ENCODE results near the gene FDX2. TPM values are rescaled to one million over a fixed set of nuclear protein-coding genes. Genes with fewer than 3 reads are reported as not detected.

FDX2 gene
- total RNA-seq, 4 donors from 2014 or later, result 9.1 to 32.0 (median 21.9) TPM

DNA sequence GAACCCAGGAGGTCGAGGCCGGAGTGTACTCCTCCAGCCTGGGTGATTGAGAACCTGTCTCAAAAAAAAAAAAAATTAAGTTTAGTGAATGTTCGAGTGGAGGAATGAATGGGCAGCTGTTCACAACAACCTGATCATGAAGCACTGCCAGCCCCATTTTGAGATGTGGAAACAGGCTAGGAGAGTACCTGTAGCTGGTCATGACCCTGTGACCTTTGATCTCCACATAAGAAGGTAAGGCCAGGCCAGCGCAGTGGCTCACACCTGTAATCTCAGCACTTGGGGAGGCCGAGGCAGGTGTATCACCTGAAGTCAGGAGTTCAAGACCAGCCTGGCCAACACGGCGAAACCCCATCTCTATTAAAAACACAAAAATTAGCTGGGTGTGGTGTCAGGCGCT is 9.9 kb upstream of the FDX2 start:
- no peak overlapping the region for H3K4me3 ChIP-seq
- no peak for ATAC-seq
- no peak for TF ChIP-seq POLR2A (IDR thresholded peaks at IDR 0.05)
- TF ChIP-seq, protein P1, sequence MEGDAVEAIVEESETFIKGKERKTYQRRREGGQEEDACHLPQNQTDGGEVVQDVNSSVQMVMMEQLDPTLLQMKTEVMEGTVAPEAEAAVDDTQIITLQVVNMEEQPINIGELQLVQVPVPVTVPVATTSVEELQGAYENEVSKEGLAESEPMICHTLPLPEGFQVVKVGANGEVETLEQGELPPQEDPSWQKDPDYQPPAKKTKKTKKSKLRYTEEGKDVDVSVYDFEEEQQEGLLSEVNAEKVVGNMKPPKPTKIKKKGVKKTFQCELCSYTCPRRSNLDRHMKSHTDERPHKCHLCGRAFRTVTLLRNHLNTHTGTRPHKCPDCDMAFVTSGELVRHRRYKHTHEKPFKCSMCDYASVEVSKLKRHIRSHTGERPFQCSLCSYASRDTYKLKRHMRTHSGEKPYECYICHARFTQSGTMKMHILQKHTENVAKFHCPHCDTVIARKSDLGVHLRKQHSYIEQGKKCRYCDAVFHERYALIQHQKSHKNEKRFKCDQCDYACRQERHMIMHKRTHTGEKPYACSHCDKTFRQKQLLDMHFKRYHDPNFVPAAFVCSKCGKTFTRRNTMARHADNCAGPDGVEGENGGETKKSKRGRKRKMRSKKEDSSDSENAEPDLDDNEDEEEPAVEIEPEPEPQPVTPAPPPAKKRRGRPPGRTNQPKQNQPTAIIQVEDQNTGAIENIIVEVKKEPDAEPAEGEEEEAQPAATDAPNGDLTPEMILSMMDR (IDR thresholded peaks at IDR 0.05 in 4 of 5, conservative IDR thresholded peaks at IDR 0.05 in 1 of 5), result no peak
- H3K9me3 ChIP-seq, result no peaks in the 10 kb centered on the region
- peaks cover 0 to 98% of the 10 kb centered on the region in 2 donors for H3K36me3 ChIP-seq
- intact Hi-C loops (cut with DNase I; ENCODE audit: low total_unique reads) (no loop called here), in situ Hi-C loops (cut with MboI; ENCODE audit: low sequenced_read_pairs in 4 of 4) (no loop called here)
- no peaks in the 10 kb centered on the region for H3K27me3 ChIP-seq
- no peak for DNase-seq
- H3K4me1 ChIP-seq, result no peaks in the 10 kb centered on the region
- no peak overlapping the region for H3K27ac ChIP-seq

DNA sequence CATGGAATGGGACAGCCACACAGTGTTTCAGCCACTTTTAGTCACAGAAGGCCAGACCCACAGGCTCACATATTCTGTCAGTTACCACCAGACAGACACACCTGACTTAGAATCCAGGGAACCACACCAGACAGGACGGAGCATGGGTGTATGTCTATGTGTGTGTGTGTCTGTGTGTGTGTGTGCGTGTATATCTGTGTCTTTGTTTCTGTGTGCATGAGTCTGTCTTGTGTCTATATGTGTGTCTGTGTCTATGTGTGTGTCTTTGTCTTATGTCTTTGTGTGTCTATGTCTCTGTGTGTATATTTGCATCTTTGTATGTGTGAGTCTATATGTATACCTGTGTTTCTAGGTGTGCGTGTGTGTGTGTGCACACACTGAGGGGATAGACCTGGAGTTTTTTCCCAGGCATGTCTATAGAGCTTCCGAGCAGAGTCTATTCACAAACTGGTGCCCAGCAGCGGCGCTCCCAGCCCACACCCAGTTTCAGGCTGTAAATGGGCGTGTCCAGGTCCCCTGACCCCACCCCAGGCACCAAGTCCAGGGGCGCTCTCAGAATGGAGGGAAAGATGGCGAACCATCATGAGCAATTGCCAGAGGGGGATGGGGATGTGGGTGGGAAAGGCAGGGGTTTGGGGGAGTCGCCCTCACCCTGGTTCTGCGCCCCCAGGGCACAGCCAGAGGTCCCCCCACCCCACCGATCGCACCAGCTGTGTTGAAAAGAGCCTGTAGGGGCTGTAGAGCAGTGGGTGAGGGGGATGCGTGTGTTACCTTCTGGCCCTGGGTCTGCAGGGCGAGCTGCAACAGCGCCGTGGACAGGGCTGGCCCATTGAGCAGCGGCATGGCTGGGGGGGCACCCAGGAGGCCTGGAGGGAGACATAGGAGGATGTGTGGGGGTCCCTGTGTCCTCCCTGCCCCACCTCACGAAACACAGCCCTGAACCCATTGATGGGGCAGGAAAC is 6.3 kb upstream of the FDX2 start:
- no peak for TF ChIP-seq POLR2A (IDR thresholded peaks at IDR 0.05)
- TF ChIP-seq, protein P1 (IDR thresholded peaks at IDR 0.05 in 4 of 5, conservative IDR thresholded peaks at IDR 0.05 in 1 of 5), result no peak
- in situ Hi-C loops (cut with MboI; ENCODE audit: low sequenced_read_pairs in 4 of 4), result no loop called here
- peaks cover 0 to 98% of the 10 kb centered on the region in 2 donors for H3K36me3 ChIP-seq
- DNase-seq, result no peak
- intact Hi-C loops (cut with DNase I; ENCODE audit: low total_unique reads), result no loop called here
- H3K27me3 ChIP-seq, result no peaks in the 10 kb centered on the region
- ATAC-seq, result no peak
- H3K27ac ChIP-seq, result no peak overlapping the region
- H3K9me3 ChIP-seq, result no peaks in the 10 kb centered on the region
- no peak overlapping the region for H3K4me3 ChIP-seq
- H3K4me1 ChIP-seq, result no peaks in the 10 kb centered on the region

DNA sequence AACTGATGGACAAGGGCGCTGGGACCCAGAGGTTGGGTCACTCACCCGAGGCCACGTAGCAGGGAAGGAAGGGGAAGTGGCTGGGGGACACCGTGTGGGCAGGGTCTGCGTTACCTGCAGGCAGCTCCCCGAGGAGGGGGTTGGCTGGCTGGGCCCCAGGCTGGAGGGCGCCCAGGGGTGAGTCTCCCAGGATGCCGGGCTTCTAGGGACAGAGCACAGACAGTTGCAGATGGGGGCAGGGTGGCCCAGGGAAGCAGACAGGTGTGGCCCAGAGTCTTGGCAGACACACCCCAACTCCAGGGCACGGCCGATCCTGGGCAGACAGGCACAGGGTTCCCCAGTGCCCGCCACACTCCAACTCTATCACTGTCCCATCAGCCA is 5.6 kb upstream of the FDX2 start:
- DNase-seq, result no peak
- H3K27ac ChIP-seq, result no peak overlapping the region
- no peak for ATAC-seq
- no peak overlapping the region for H3K4me3 ChIP-seq
- intact Hi-C loops (cut with DNase I; ENCODE audit: low total_unique reads) (no loop called here), in situ Hi-C loops (cut with MboI; ENCODE audit: low sequenced_read_pairs in 4 of 4) (no loop called here)
- no peaks in the 10 kb centered on the region for H3K4me1 ChIP-seq
- H3K27me3 ChIP-seq, result no peaks in the 10 kb centered on the region
- TF ChIP-seq, protein P1 (IDR thresholded peaks at IDR 0.05 in 4 of 5, conservative IDR thresholded peaks at IDR 0.05 in 1 of 5), result no peak
- no peak for TF ChIP-seq POLR2A (IDR thresholded peaks at IDR 0.05)
- peaks cover 0 to 97% of the 10 kb centered on the region in 2 donors for H3K36me3 ChIP-seq
- no peaks in the 10 kb centered on the region for H3K9me3 ChIP-seq

DNA sequence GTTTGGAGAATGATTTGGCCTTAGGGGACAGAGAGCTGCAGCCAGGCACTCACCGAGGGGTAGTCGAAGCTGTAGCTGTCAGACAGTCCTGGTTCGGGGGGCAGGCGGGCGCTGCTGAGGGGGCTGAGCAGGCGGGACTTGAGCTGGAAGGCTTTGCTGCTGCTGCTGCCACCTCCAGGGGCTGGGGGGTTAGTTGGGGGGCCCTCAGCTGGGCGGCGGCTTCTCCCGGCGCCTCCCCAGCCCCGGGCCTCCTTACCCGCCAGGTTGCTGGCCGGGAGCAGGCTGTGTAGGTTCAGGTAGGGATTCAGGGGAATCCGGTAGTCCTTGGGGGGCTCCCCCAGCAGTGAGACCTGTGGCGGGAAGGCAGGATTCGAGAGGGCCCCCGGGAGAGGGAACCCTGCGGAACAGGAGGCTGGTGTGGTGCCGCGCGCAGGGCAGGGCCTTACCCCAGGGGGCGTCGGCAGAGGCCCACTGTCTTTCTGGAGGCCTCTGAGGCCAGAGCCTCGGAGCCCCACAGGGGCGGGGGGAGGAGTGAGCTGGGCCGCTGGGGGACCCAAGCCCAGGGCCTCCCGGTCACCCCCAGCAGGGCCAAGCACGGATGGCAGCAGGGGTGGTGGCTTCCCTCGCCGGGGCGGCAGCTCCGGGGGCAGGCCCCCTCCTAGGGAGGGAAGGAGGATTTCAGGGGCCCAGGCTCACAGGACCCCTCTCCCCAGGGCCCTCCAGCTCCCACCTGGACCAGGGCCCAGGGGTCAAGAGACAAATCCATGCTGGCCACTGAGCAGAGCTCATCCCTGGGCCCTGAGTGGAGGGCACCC is 5.0 kb upstream of the FDX2 start:
- no peak overlapping the region for H3K4me3 ChIP-seq
- in situ Hi-C loops (cut with MboI; ENCODE audit: low sequenced_read_pairs in 4 of 4) (no loop called here), intact Hi-C loops (cut with DNase I; ENCODE audit: low total_unique reads) (no loop called here)
- peaks cover 0 to 91% of the 10 kb centered on the region in 2 donors for H3K36me3 ChIP-seq
- no peak for ATAC-seq
- no peaks in the 10 kb centered on the region for H3K9me3 ChIP-seq
- no peaks in the 10 kb centered on the region for H3K27me3 ChIP-seq
- TF ChIP-seq, protein P1 (IDR thresholded peaks at IDR 0.05 in 4 of 5, conservative IDR thresholded peaks at IDR 0.05 in 1 of 5), result no peak
- H3K4me1 ChIP-seq, result peaks cover 4% of the 10 kb centered on the region in 2 donors
- no peak overlapping the region for H3K27ac ChIP-seq
- no peak for DNase-seq

All from gastrocnemius medialis (tissue), 4 donors.